ENCODE results near the gene ERICH6.

Gene ERICH6

GRCh38 chr3:150741497-150742140, 37.9 kb upstream of the ERICH6 start:
- Histone ChIP-seq H3K9me3 (ENCODE audit: insufficient read depth, low read depth, low read length) (no peaks in the 10 kb centered on the region), H4K91ac (ENCODE audit: low read depth, low read length) (no peak overlapping the region), H3K4me1 (ENCODE audit: control insufficient read depth in 1 of 2, insufficient read depth in 2 of 2, low read length in 2 of 2) (peaks cover 13 to 25% of the 10 kb centered on the region in 2 experiments), H2BK12ac (ENCODE audit: low read length) (no peak overlapping the region), H3K36me3 (ENCODE audit: control insufficient read depth in 1 of 2, insufficient read depth in 2 of 2, low read length in 2 of 2) (peaks cover 6 to 14% of the 10 kb centered on the region in 2 experiments), H3K4ac (ENCODE audit: low read depth, low read length) (no peak overlapping the region), H3K9ac (ENCODE audit: low read length) (no peak overlapping the region), H4K12ac (ENCODE audit: low read depth, low read length) (no peak overlapping the region), H2AFZ (ENCODE audit: insufficient read depth, low read length, poor library complexity) (no peak overlapping the region), H3K18ac (ENCODE audit: low read length) (no peak overlapping the region), H3K23ac (ENCODE audit: low read length) (no peak overlapping the region), H3K4me3 (ENCODE audit: low read depth, low read length) (no peak overlapping the region), H3K79me2 (ENCODE audit: control insufficient read depth, insufficient read depth, low read length, poor library complexity) (peaks cover 3% of the 10 kb centered on the region), H2BK120ac (ENCODE audit: insufficient read depth, low read length, poor library complexity) (no peak overlapping the region), H3K79me1 (ENCODE audit: low read length) (peaks cover 7% of the 10 kb centered on the region), H3K4me2 (ENCODE audit: low read length) (no peak overlapping the region), H3K27me3 (ENCODE audit: insufficient read depth, low read length) (no peaks in the 10 kb centered on the region), H3K27ac (ENCODE audit: low read depth, low read length) (no peak overlapping the region), H3K14ac (ENCODE audit: low read length) (no peak overlapping the region), H2BK5ac (ENCODE audit: low read depth, low read length, poor library complexity) (no peak overlapping the region), H4K8ac (ENCODE audit: low read depth, low read length) (no peak overlapping the region), H2AK5ac (ENCODE audit: low read length) (no peak overlapping the region)
- WGBS (ENCODE audit: extremely low coverage, insufficient coverage, insufficient read length) = no CpG with 5 or more reads among the region's 5 CpGs
- DNase-seq = no peak

- Histone ChIP-seq H4K8ac (ENCODE audit: low read depth, low read length) (no peak overlapping the region), H3K4me3 (ENCODE audit: low read depth, low read length) (no peak overlapping the region), H4K91ac (ENCODE audit: low read depth, low read length) (no peak overlapping the region), H3K14ac (ENCODE audit: low read length) (no peak overlapping the region), H3K4me1 (ENCODE audit: control insufficient read depth in 1 of 2, insufficient read depth in 2 of 2, low read length in 2 of 2) (peaks cover 15 to 26% of the 10 kb centered on the region in 2 experiments), H3K27me3 (ENCODE audit: insufficient read depth, low read length) (no peaks in the 10 kb centered on the region), H4K12ac (ENCODE audit: low read depth, low read length) (no peak overlapping the region), H3K23ac (ENCODE audit: low read length) (no peak overlapping the region), H3K4me2 (ENCODE audit: low read length) (no peak overlapping the region), H3K79me1 (ENCODE audit: low read length) (peaks cover 8% of the 10 kb centered on the region), H3K18ac (ENCODE audit: low read length) (peak overlapping the region; percentile 9), H3K4ac (ENCODE audit: low read depth, low read length) (no peak overlapping the region), H3K79me2 (ENCODE audit: control insufficient read depth, insufficient read depth, low read length, poor library complexity) (peaks cover 3% of the 10 kb centered on the region), H3K27ac (ENCODE audit: low read depth, low read length) (no peak overlapping the region), H3K36me3 (ENCODE audit: control insufficient read depth in 1 of 2, insufficient read depth in 2 of 2, low read length in 2 of 2) (peaks cover 6 to 13% of the 10 kb centered on the region in 2 experiments), H2BK120ac (ENCODE audit: insufficient read depth, low read length, poor library complexity) (no peak overlapping the region), H3K9ac (ENCODE audit: low read length) (no peak overlapping the region), H2AK5ac (ENCODE audit: low read length) (no peak overlapping the region), H3K9me3 (ENCODE audit: insufficient read depth, low read depth, low read length) (no peaks in the 10 kb centered on the region), H2AFZ (ENCODE audit: insufficient read depth, low read length, poor library complexity) (no peak overlapping the region), H2BK5ac (ENCODE audit: low read depth, low read length, poor library complexity) (no peak overlapping the region), H2BK12ac (ENCODE audit: low read length) (no peak overlapping the region)
- WGBS (ENCODE audit: extremely low coverage, insufficient coverage, insufficient read length) = no CpG with 5 or more reads among the region's 12 CpGs
- DNase-seq = no peak
Measured at GRCh38 chr3:150740733-150741496, 37.2 kb upstream of the ERICH6 start.

- no peak for DNase-seq
- H3K4me2 ChIP-seq (ENCODE audit: low read length) = no peak overlapping the region
- no peak overlapping the region for H3K14ac ChIP-seq (ENCODE audit: low read length)
- no peak overlapping the region for H3K9ac ChIP-seq (ENCODE audit: low read length)
- peaks cover 21 to 33% of the 10 kb centered on the region in 2 experiments for H3K4me1 ChIP-seq (ENCODE audit: control insufficient read depth in 1 of 2, insufficient read depth in 2 of 2, low read length in 2 of 2)
- no peak overlapping the region for H2BK120ac ChIP-seq (ENCODE audit: insufficient read depth, low read length, poor library complexity)
- no peak overlapping the region for H3K27ac ChIP-seq (ENCODE audit: low read depth, low read length)
- H2AFZ ChIP-seq (ENCODE audit: insufficient read depth, low read length, poor library complexity) = no peak overlapping the region
- peaks cover 15% of the 10 kb centered on the region for H3K79me1 ChIP-seq (ENCODE audit: low read length)
- no CpG with 5 or more reads among the region's 8 CpGs for WGBS (ENCODE audit: extremely low coverage, insufficient coverage, insufficient read length)
- no peak overlapping the region for H2AK5ac ChIP-seq (ENCODE audit: low read length)
- no peaks in the 10 kb centered on the region for H3K27me3 ChIP-seq (ENCODE audit: insufficient read depth, low read length)
- H3K18ac ChIP-seq (ENCODE audit: low read length) = no peak overlapping the region
- no peak overlapping the region for H2BK12ac ChIP-seq (ENCODE audit: low read length)
- no peak overlapping the region for H3K4me3 ChIP-seq (ENCODE audit: low read depth, low read length)
- H4K91ac ChIP-seq (ENCODE audit: low read depth, low read length) = no peak overlapping the region
- H2BK5ac ChIP-seq (ENCODE audit: low read depth, low read length, poor library complexity) = no peak overlapping the region
- no peaks in the 10 kb centered on the region for H3K9me3 ChIP-seq (ENCODE audit: insufficient read depth, low read depth, low read length)
- peaks cover 5% of the 10 kb centered on the region for H3K79me2 ChIP-seq (ENCODE audit: control insufficient read depth, insufficient read depth, low read length, poor library complexity)
- H3K36me3 ChIP-seq (ENCODE audit: control insufficient read depth in 1 of 2, insufficient read depth in 2 of 2, low read length in 2 of 2) = peaks cover 6 to 13% of the 10 kb centered on the region in 2 experiments
- H4K8ac ChIP-seq (ENCODE audit: low read depth, low read length) = no peak overlapping the region
- H3K23ac ChIP-seq (ENCODE audit: low read length) = no peak overlapping the region
- no peak overlapping the region for H3K4ac ChIP-seq (ENCODE audit: low read depth, low read length)
- no peak overlapping the region for H4K12ac ChIP-seq (ENCODE audit: low read depth, low read length)
Measured at GRCh38 chr3:150739877-150740645, 36.3 kb upstream of the ERICH6 start.

- no peak overlapping the region for H4K12ac ChIP-seq (ENCODE audit: low read depth, low read length)
- no peak overlapping the region for H3K4ac ChIP-seq (ENCODE audit: low read depth, low read length)
- no peak overlapping the region for H2AFZ ChIP-seq (ENCODE audit: insufficient read depth, low read length, poor library complexity)
- peaks cover 6 to 13% of the 10 kb centered on the region in 2 experiments for H3K36me3 ChIP-seq (ENCODE audit: control insufficient read depth in 1 of 2, insufficient read depth in 2 of 2, low read length in 2 of 2)
- H3K9me3 ChIP-seq (ENCODE audit: insufficient read depth, low read depth, low read length) = no peaks in the 10 kb centered on the region
- peaks cover 25 to 33% of the 10 kb centered on the region in 2 experiments for H3K4me1 ChIP-seq (ENCODE audit: control insufficient read depth in 1 of 2, insufficient read depth in 2 of 2, low read length in 2 of 2)
- H3K23ac ChIP-seq (ENCODE audit: low read length) = no peak overlapping the region
- no peak overlapping the region for H2BK12ac ChIP-seq (ENCODE audit: low read length)
- no peak overlapping the region for H3K4me2 ChIP-seq (ENCODE audit: low read length)
- H3K27me3 ChIP-seq (ENCODE audit: insufficient read depth, low read length) = no peaks in the 10 kb centered on the region
- no peak overlapping the region for H4K8ac ChIP-seq (ENCODE audit: low read depth, low read length)
- H2AK5ac ChIP-seq (ENCODE audit: low read length) = no peak overlapping the region
- H2BK120ac ChIP-seq (ENCODE audit: insufficient read depth, low read length, poor library complexity) = no peak overlapping the region
- H3K27ac ChIP-seq (ENCODE audit: low read depth, low read length) = no peak overlapping the region
- peaks cover 7% of the 10 kb centered on the region for H3K79me2 ChIP-seq (ENCODE audit: control insufficient read depth, insufficient read depth, low read length, poor library complexity)
- no peak overlapping the region for H2BK5ac ChIP-seq (ENCODE audit: low read depth, low read length, poor library complexity)
- no peak overlapping the region for H3K18ac ChIP-seq (ENCODE audit: low read length)
- peaks cover 18% of the 10 kb centered on the region for H3K79me1 ChIP-seq (ENCODE audit: low read length)
- WGBS (ENCODE audit: extremely low coverage, insufficient coverage, insufficient read length) = no CpG with 5 or more reads among the region's 7 CpGs
- no peak overlapping the region for H4K91ac ChIP-seq (ENCODE audit: low read depth, low read length)
- H3K9ac ChIP-seq (ENCODE audit: low read length) = no peak overlapping the region
- DNase-seq = no peak
- H3K14ac ChIP-seq (ENCODE audit: low read length) = no peak overlapping the region
- no peak overlapping the region for H3K4me3 ChIP-seq (ENCODE audit: low read depth, low read length)
Measured at GRCh38 chr3:150739200-150739863, 35.6 kb upstream of the ERICH6 start.

All from trophoblast cell (in vitro differentiated cells and primary cell).